ENCODE measurements around the gene VAV3. TPM values are rescaled to one million over a fixed set of nuclear protein-coding genes. Genes with fewer than 3 reads are reported as not detected.

VAV3 gene
- total RNA-seq, 1 donor from 2014 or later = 12.3 TPM

- H3K27ac Mint-ChIP-seq = no peak overlapping the region
- DNase-seq (ENCODE audit: extremely low spot score, unreplicated experiment) = no peak
- H3K4me1 Mint-ChIP-seq (ENCODE audit: unreplicated experiment) = peaks cover 36% of the 10 kb centered on the region
- peaks cover 8% of the 10 kb centered on the region for H3K9me3 Mint-ChIP-seq
- no peak for TF ChIP-seq CTCF (conservative IDR thresholded peaks at IDR 0.05)
- no peak overlapping the region for H3K4me3 Mint-ChIP-seq
- no peaks in the 10 kb centered on the region for H3K36me3 Mint-ChIP-seq
- no peaks in the 10 kb centered on the region for H3K27me3 Mint-ChIP-seq
Measured at GRCh38 chr1:107523061-107523460, 441.9 kb downstream of the VAV3 start.

Small RNA genes within 50 kb of the gene (microRNA-seq; reads per million reads assigned to microRNA genes)
- not detected for gene MIR7852

Other genes with a start within 250 kb of the VAV3 start
- gene SLC25A24, start 235.2 kb upstream of the VAV3 start, total RNA-seq (ENCODE audit: low replicate concordance) = 43.3 and 46.6 TPM in 2 replicates